ENCODE measurements around the gene GRN. TPM values are rescaled to one million over a fixed set of nuclear protein-coding genes. Genes with fewer than 3 reads are reported as not detected.

The GRN gene
- total and polyA plus RNA-seq, 2 of the 13 experiments (the other 11 are each of a cell fraction or from before 2014, with no cell fraction given): 86.6 to 143 TPM

GRCh38 chr17:44374306-44375195 lies 29.4 kb downstream of the GRN start (continued):
- TF ChIP-seq ZNF414 (CRISPR knock-in tag; IDR thresholded peaks at IDR 0.05): no peak
- TF ChIP-seq BHLHE40 (IDR thresholded peaks at IDR 0.05; ENCODE audit: low read length): no peak
- TF ChIP-seq ZSCAN25 (CRISPR knock-in tag; IDR thresholded peaks at IDR 0.05): no peak
- TF ChIP-seq, protein P1, sequence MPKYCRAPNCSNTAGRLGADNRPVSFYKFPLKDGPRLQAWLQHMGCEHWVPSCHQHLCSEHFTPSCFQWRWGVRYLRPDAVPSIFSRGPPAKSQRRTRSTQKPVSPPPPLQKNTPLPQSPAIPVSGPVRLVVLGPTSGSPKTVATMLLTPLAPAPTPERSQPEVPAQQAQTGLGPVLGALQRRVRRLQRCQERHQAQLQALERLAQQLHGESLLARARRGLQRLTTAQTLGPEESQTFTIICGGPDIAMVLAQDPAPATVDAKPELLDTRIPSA (CRISPR knock-in tag; IDR thresholded peaks at IDR 0.05; ENCODE audit: borderline replicate concordance): no peak
- TF ChIP-seq THYN1 (CRISPR knock-in tag; IDR thresholded peaks at IDR 0.05; ENCODE audit: borderline replicate concordance, low read depth): no peak
- no peak for TF ChIP-seq ZNF10 (CRISPR knock-in tag; IDR thresholded peaks at IDR 0.05; ENCODE audit: borderline replicate concordance, low read depth)
- TF ChIP-seq MTF1 (CRISPR knock-in tag; IDR thresholded peaks at IDR 0.05): no peak
- no peak for TF ChIP-seq ZNF615 (CRISPR knock-in tag; IDR thresholded peaks at IDR 0.05; ENCODE audit: borderline replicate concordance)
- no peak for TF ChIP-seq HMGXB4 (CRISPR knock-in tag; IDR thresholded peaks at IDR 0.05; ENCODE audit: borderline replicate concordance in 1 of 2, low read depth in 1 of 2)
- peak; percentile 63; the same call in 1 of the 2 replicates for TF ChIP-seq SP4 (CRISPR knock-in tag; IDR thresholded peaks at IDR 0.05)
- TF ChIP-seq GZF1 (CRISPR knock-in tag; IDR thresholded peaks at IDR 0.05): no peak
- no peak for TF ChIP-seq ZNF136 (CRISPR knock-in tag; IDR thresholded peaks at IDR 0.05; ENCODE audit: low read depth)
- no peak for TF ChIP-seq MED13 (CRISPR knock-in tag; IDR thresholded peaks at IDR 0.05)
- TF ChIP-seq, protein P2, sequence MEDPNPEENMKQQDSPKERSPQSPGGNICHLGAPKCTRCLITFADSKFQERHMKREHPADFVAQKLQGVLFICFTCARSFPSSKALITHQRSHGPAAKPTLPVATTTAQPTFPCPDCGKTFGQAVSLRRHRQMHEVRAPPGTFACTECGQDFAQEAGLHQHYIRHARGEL (CRISPR knock-in tag; IDR thresholded peaks at IDR 0.05): no peak
- TF ChIP-seq SYNCRIP (IDR thresholded peaks at IDR 0.05; ENCODE audit: insufficient read depth, low read depth, low read length): no peak
- no peak for TF ChIP-seq ZNF430 (CRISPR knock-in tag; IDR thresholded peaks at IDR 0.05)
- no peak; the same call in 1 of the 2 replicates for TF ChIP-seq YEATS2 (CRISPR knock-in tag; IDR thresholded peaks at IDR 0.05; ENCODE audit: borderline replicate concordance)
- TF ChIP-seq CREBL2 (CRISPR knock-in tag; IDR thresholded peaks at IDR 0.05; ENCODE audit: borderline replicate concordance): no peak
- TF ChIP-seq ZNF556 (CRISPR knock-in tag; IDR thresholded peaks at IDR 0.05; ENCODE audit: borderline replicate concordance): 0 out of 2 replicates have a peak, but pooled peaks have one; percentile 19
- TF ChIP-seq ZFP91 (CRISPR knock-in tag; IDR thresholded peaks at IDR 0.05; ENCODE audit: borderline replicate concordance): peak; percentile 59; the same call in 1 of the 2 replicates
- TF ChIP-seq ZNF678 (CRISPR knock-in tag; IDR thresholded peaks at IDR 0.05): no peak
